Mammary epithelial cell (primary cell): ENCODE results near the gene IGSF6.

ENCODE experiments used
- EZH2 ChIP-seq: IDR thresholded peaks from 2 replicates; pipeline ENCODE4 v1.6.1; 2012; ENCODE audit warnings: low read length, inconsistent platforms, borderline replicate concordance
- TF ChIP-seq, protein P1 (sequence below), 2 donors: IDR thresholded peaks in 1 of 2; conservative IDR thresholded peaks in 1 of 2; 2 replicates each; pipeline ENCODE4 v1.5.1; 2011 to 2012; ENCODE audit warnings: inconsistent platforms in 2 of 2, low read length in 2 of 2, mild to moderate bottlenecking in 2 of 2, control low read depth in 1 of 2, low read depth in 1 of 2; ENCODE audit not compliant: insufficient read depth in 1 of 2; ENCODE audit errors: extremely low read depth in 1 of 2

DNA sequence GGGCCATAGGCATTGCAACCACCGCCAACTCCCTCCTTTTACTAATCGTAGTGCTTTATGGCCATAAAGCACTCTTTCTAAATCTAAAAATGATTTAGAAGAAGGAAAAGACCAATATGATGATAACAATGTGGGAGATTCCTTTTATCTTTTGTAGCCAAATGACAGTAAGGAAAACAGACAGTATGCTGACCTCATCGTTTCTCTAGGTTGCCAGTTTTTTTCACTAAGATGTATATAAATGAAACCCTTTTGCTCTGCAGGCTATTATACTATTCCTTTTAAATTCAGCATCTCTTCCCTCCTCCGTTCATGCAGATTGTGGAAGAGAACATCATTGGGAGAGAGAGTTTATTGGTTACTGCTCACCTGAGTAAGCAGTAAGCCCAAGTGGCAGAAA, 36.7 kb upstream of the IGSF6 start:
- TF ChIP-seq, protein P1, sequence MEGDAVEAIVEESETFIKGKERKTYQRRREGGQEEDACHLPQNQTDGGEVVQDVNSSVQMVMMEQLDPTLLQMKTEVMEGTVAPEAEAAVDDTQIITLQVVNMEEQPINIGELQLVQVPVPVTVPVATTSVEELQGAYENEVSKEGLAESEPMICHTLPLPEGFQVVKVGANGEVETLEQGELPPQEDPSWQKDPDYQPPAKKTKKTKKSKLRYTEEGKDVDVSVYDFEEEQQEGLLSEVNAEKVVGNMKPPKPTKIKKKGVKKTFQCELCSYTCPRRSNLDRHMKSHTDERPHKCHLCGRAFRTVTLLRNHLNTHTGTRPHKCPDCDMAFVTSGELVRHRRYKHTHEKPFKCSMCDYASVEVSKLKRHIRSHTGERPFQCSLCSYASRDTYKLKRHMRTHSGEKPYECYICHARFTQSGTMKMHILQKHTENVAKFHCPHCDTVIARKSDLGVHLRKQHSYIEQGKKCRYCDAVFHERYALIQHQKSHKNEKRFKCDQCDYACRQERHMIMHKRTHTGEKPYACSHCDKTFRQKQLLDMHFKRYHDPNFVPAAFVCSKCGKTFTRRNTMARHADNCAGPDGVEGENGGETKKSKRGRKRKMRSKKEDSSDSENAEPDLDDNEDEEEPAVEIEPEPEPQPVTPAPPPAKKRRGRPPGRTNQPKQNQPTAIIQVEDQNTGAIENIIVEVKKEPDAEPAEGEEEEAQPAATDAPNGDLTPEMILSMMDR (conservative IDR thresholded peaks at IDR 0.05 in 1 of 2, IDR thresholded peaks at IDR 0.05 in 1 of 2; ENCODE audit: extremely low read depth in 1 of 2, insufficient read depth in 1 of 2, low read depth in 1 of 2, low read length in 2 of 2): no peak
- TF ChIP-seq EZH2: no peak
